GM19397 (cell line): Measurements from ENCODE around the gene NCAN.
"Not testable (repeated sequence)": the region's sequence is repeated elsewhere in the genome, so short reads cannot be mapped to it uniquely, and the experiment has no call there.

Experiments used
- ATAC-seq: cut with Tn5 transposase; IDR thresholded peaks from one replicate; pipeline ENCODE4 v1.9.1; 2021; ENCODE audit warnings: mild to moderate bottlenecking, moderate library complexity; ENCODE audit not compliant: unreplicated experiment

The NCAN gene

DNA sequence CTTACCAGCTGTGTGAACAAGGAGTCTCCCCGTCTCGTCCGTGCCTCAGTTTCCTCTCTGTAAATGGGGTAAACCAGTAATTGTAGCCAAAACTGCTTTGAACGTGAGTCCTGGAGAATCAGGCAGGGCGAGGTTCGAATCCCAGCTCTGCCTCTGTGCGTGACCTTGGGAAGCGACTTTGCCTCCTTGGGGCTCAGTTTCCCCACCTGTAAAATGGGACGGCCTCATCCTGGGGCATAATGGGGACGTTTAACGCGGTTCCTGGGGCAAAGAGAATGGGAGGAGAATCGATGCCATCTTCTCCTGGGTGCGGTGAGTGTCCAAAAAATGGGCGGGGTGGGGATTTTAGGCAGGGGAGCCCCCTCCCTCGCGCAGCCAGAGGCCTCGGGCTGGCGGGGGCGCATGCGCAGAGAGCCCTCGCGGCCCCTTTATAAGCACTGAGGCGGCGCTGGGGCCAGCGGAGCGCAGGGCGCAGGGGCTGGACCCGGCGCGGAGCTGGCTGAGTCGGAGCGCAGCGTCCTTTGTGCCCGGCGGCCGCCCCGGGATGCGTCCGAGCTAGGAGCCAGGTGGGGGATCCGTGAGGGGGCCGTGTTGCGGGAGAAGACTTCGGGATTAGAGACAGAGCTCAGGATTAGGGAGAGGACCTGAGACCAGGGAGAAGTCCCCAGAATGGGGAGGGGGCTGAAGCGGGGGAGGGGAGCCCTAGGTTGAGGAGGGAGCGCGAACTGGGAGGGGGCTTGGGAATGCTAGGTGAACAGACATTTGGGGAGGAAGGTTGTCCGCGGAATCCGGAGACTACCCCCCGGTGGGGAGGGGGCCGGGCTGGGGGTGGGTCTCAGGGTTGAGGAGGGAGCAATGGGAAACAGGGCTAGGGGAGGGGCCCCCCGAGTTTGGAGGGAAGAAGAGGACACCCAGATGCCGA is at the start of gene NCAN:
Gene NCAN, plus strand, starts transcription at position 460 of the 922 bp plus-strand sequence. CDS start 4,996 bp downstream, outside the sequence.
- ATAC-seq, result no peak

DNA sequence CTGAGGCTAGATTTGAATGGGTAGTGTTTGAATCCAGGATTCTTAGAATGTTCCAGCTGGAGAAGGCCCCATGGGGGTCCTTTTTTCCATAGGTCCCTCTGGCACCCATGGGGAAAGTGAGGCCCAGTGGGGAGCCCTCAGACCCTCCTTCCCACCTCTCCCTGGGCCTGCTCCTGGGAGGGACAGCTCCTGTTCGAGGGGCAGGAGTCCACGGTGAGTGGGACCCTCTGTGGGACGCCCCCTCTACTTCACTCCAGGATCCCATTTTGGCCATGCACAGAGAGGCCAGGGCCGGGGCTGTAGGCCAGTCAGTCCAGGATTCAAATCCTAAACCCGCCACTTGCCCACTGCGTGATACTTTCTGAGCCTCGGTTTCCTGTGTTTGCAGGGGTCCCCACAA is 49.3 kb upstream of the NCAN start:
- no peak for ATAC-seq

GRCh38 chr19:19165396-19165795 is 46.4 kb upstream of the NCAN start:
- ATAC-seq, result no peak

DNA sequence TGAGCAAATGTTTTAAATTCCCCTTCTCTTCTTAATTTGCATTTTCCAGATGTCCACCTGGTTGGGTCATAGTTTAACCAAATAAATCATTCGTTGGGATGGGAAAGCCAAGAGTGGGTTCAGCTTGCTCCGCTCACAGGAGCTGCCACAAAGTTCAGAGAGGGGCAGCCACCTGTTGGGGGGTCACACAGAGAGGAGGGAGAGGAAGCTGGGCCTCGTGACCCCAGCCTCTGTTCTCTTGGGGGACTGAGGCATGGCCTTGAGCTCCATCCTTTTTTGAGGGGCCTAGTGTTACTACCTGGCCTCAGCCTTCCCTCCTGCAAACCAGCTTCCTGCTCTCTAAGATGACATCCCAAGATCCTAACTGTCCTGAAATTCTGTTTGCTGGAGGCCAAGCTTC is 44.1 kb upstream of the NCAN start:
- ATAC-seq, result no peak

DNA sequence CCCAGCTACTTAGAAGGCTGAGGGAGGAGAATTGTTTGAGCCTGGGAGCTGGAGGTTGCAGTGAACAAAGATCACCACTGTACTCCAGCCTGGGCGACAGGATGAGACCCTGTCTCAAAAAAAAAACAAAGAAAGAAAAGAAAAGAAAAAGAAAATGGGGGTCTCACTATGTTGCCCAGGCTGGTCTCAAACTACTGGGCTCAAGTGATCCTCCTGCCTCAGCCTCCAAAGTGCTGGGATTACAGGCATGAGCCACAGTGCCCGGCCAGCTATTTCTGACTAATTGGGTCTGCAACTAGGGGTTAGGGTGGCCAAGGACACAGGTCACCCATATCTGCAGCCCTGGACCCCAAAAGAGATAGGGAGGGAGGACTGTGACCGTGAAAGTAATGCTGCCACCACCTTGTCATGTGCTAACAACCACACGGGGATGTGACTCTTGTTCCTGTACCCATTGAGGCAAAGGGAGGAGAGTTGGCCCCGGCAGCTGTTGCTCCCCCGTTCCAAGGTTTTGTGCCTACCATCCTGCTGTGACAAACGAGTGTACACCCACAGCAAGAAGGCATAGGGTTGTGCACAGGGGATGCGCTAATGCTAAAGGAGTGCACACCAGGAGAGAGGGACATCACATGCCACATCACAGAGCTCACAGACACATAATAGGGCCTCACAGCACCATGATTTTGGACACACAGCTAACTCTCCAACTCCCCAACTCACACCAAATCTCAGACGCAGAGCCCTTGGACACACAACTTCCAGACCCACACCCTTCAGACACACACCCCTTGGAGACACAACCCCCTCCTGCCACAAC is 42.3 kb upstream of the NCAN start:
- no peak for ATAC-seq

GRCh38 chr19:19170053-19170872 is 41.5 kb upstream of the NCAN start, which contains the start of gene MEF2B:
Gene MEF2B (minus strand): TSS chr19:19170263. CDS start chr19:19150735, 19,528 bp downstream.
- ATAC-seq, result peak; percentile 92

GRCh38 chr19:19170873-19171672 is 40.7 kb upstream of the NCAN start:
- ATAC-seq, result no peak

GRCh38 chr19:19171821-19172532 is 39.8 kb upstream of the NCAN start:
- no peak for ATAC-seq

GRCh38 chr19:19173243-19173642 is 38.5 kb upstream of the NCAN start:
- not testable (repeated sequence) for ATAC-seq

DNA sequence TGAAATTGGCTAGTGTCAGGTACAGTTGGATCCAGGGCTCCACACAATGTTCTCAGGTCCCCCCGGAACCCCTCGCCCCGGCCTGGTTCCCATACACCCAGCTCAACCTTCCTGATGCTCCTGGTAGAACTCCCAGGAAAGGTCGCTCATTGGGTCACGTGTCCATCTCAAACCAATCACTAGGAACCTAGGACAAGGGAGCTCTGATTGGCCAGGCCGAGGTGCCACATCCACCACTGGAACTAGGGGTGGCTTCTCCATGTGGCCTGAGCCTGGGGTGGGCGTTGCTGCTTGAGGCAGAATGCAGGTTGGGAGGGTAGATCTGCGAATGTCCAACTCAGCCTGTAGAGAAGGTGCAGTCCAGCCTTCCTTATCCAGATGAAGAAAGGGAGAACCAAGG is 34.8 kb upstream of the NCAN start:
- ATAC-seq, result no peak

GRCh38 chr19:19179548-19180441 is 32.0 kb upstream of the NCAN start:
- no peak for ATAC-seq

DNA sequence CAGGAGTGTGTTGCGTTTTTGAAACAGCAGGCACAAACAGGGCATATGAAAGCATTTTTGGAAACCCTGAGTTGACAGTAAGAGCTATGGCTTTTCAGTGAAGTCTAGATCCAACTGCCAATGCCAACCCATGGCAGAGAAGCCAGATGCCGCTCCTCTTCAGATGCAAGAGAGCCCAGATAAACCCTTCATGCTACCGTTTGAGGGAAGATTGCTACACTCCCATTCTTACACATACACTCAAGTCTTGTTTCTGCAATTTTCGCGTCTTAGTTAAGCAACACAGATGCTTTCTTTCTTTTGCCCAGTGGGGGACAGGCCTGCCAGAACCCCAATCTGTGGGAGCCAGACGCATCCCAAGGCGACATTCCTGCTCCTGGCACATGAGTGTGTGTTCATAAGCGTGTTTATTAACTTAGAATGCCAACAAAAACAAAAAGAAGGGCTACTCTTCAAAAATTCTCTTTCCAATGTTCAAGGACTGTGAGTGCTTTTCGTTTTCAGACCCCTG is 30.2 kb upstream of the NCAN start:
- ATAC-seq, result no peak

DNA sequence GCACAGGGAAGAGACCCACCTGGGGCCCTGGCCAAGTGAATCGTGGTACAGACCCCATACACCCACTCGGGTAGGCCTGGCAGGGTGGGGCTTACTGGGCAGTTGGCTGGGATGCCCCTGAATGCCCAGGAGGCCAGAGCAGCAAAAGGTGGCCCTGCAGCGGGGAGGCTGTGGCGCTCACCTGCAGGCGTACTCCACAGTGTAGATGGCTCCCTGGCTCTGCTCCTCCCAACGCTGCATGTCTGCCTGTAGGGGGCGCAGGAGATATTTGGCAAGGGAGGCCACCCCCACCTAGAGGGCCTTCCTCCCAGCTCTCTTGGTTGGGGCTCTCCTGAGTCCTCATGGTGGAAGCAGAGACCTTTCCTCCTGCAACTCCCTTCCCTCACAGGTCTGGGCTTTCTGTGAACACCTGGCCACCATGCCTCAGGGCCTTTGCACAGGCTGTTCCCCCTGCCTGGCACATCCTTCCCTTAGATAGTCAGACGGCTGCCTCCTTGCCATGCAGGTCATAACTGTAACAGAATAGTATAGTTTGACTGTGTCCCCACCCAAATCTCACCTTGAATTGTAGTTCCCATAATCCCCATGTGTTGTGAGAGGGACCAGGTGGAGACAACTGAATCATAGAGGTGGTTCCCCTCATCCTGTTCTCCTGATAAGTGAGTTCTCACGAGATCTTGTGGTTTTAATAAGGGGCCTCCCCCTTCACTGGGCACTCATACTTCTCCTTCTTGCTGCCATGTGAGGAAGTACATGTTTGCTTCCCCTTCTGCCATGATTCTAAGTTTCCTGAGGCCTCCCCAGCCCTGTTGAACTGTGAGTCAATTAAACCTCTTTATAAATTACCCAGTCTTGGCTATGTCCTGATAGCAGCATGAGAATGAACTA is 25.7 kb upstream of the NCAN start:
- no peak for ATAC-seq

- no peak for ATAC-seq
Observed at GRCh38 chr19:19186742-19187141, 25.0 kb upstream of the NCAN start.

DNA sequence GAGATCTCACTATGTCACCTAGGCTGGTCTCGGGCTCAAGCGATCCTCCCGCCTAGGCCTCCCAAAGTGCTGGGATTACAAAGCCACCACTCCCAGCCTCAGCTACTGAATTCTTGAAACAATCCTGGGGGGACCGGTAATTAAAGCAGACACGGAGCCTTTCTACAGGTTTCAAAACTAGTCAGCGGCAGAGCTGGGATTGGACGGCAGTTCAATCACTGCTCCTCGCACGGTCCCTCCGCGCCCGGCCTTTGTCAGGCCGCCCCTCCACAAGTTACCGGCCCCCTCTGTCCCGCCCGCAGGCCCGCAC is 20.0 kb upstream of the NCAN start:
- no peak for ATAC-seq

- peak; percentile 88 for ATAC-seq
Observed at GRCh38 chr19:19192078-19192882, 19.5 kb upstream of the NCAN start, which contains the start of the genes BORCS8 and RFXANK. Gene BORCS8 (minus strand): TSS chr19:19192152. CDS start chr19:19192117, 35 bp downstream. Gene RFXANK (plus strand): TSS chr19:19192258. CDS start chr19:19193947, 1,689 bp downstream.
